ENCODE data around the gene RBM33. TPM values are rescaled to one million over a fixed set of nuclear protein-coding genes. Genes with fewer than 3 reads are reported as not detected.

Gene RBM33
- total and polyA plus RNA-seq, 2 of the 4 experiments (the other 2 are of a cell fraction) = 7.3 to 10.8 TPM

- Histone ChIP-seq H3K27ac (ENCODE audit: insufficient read depth, low read length) (no peak overlapping the region), H3K9me3 (ENCODE audit: control insufficient read depth, insufficient read depth, low read length) (no peaks in the 10 kb centered on the region), H3K18ac (ENCODE audit: low read depth, low read length) (no peak overlapping the region), H4K5ac (ENCODE audit: low read depth, low read length) (no peak overlapping the region), H2AK5ac (ENCODE audit: low read depth, low read length) (no peak overlapping the region), H3K9me1 (ENCODE audit: insufficient read depth, low read length) (peaks cover 9% of the 10 kb centered on the region; the same call in 1 of the 2 replicates), H3K4me2 (ENCODE audit: low read depth, low read length) (no peak overlapping the region), H2BK120ac (ENCODE audit: low read depth, low read length) (no peak overlapping the region), H3K14ac (replicated peaks; ENCODE audit: low read depth, low read length) (no peak overlapping the region), H4K8ac (ENCODE audit: low read depth in 2 of 2, low read length in 2 of 2) (no peak overlapping the region), H2AFZ (replicated peaks; ENCODE audit: low read length, poor library complexity) (no peak overlapping the region), H2BK20ac (ENCODE audit: low read depth, low read length) (no peak overlapping the region), H3K4me3 (ENCODE audit: insufficient read depth, low read depth, low read length) (no peak overlapping the region), H3K4ac (ENCODE audit: low read depth, low read length) (no peak overlapping the region), H4K91ac (ENCODE audit: insufficient read depth, low read depth, low read length) (no peak overlapping the region), H2BK5ac (ENCODE audit: low read depth, low read length, poor library complexity, severe bottlenecking) (no peak overlapping the region), H3K36me3 (ENCODE audit: control insufficient read depth, insufficient read depth, low read length) (peaks cover 20% of the 10 kb centered on the region), H3K27me3 (ENCODE audit: control insufficient read depth, insufficient read depth, low read length) (no peaks in the 10 kb centered on the region), H3K9ac (ENCODE audit: low read depth, low read length) (no peak overlapping the region), H3K79me1 (ENCODE audit: low read depth in 1 of 2, low read length in 2 of 2) (peaks cover 33 to 41% of the 10 kb centered on the region in 2 experiments), H2BK15ac (ENCODE audit: low read depth, low read length) (no peak overlapping the region), H3K23ac (ENCODE audit: low read depth, low read length) (no peak overlapping the region), H4K20me1 (ENCODE audit: insufficient read depth, low read length) (peaks cover 17% of the 10 kb centered on the region; the same call in 1 of the 2 replicates), H2AK9ac (replicated peaks; ENCODE audit: low read depth, low read length, poor library complexity) (no peak overlapping the region), H3K4me1 (ENCODE audit: control insufficient read depth, insufficient read depth, low read length) (no peaks in the 10 kb centered on the region), H3K56ac (ENCODE audit: extremely low read depth, insufficient read depth, low read length) (no peak overlapping the region)
- ChIA-PET CTCF (interaction anchor here (0.6 kb wide), 1 partner anchor 109 kb away, joined by 3 read pairs; no protein-coding TSS in a partner anchor), POLR2A (ENCODE audit: unreplicated experiment) (no interaction called here)
- DNase-seq (no peak), ATAC-seq (ENCODE audit: low read depth) (no peak)
- dilution Hi-C loops (cut with HindIII; ENCODE audit: low sequenced_read_pairs, unreplicated experiment) (no loop called here), intact Hi-C loops (cut with micrococcal nuclease) (no loop called here), in situ Hi-C loops (cut with MboI; ENCODE audit: low sequenced_read_pairs) (no loop called here)
- no peak for TF ChIP-seq MAZ (IDR thresholded peaks at IDR 0.05; ENCODE audit: borderline replicate concordance, low read depth, low read length)
- TF ChIP-seq FOS (IDR thresholded peaks at IDR 0.05; ENCODE audit: low read depth, low read length) = no peak
- TF ChIP-seq CHD1 (IDR thresholded peaks at IDR 0.05; ENCODE audit: low read depth, low read length) = no peak
- no peak for TF ChIP-seq ELK1 (IDR thresholded peaks at IDR 0.05; ENCODE audit: borderline replicate concordance, low read depth, low read length)
- TF ChIP-seq MAFK (IDR thresholded peaks at IDR 0.05; ENCODE audit: low read depth, low read length) = no peak
- TF ChIP-seq RAD21 (IDR thresholded peaks at IDR 0.05; ENCODE audit: low read length) = no peak
- no peak for TF ChIP-seq POLR2A (IDR thresholded peaks at IDR 0.05; ENCODE audit: low read depth, low read length)
- TF ChIP-seq BHLHE40 (IDR thresholded peaks at IDR 0.05; ENCODE audit: low read depth, low read length) = no peak
- no peak for TF ChIP-seq RCOR1 (IDR thresholded peaks at IDR 0.05; ENCODE audit: insufficient replicate concordance, low read length)
- no peak for TF ChIP-seq CTCF (conservative IDR thresholded peaks at IDR 0.05; ENCODE audit: low read depth, low read length)
- no peak for TF ChIP-seq NFE2L2 (IDR thresholded peaks at IDR 0.05; ENCODE audit: low read depth, low read length)
- TF ChIP-seq, protein P1, sequence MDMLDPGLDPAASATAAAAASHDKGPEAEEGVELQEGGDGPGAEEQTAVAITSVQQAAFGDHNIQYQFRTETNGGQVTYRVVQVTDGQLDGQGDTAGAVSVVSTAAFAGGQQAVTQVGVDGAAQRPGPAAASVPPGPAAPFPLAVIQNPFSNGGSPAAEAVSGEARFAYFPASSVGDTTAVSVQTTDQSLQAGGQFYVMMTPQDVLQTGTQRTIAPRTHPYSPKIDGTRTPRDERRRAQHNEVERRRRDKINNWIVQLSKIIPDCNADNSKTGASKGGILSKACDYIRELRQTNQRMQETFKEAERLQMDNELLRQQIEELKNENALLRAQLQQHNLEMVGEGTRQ (IDR thresholded peaks at IDR 0.05; ENCODE audit: low read depth, low read length) = no peak
- TF ChIP-seq CEBPB (IDR thresholded peaks at IDR 0.05; ENCODE audit: low read depth, low read length) = no peak
- TF ChIP-seq RFX5 (IDR thresholded peaks at IDR 0.05; ENCODE audit: low read depth, low read length) = no peak
- TF ChIP-seq MXI1 (IDR thresholded peaks at IDR 0.05; ENCODE audit: borderline replicate concordance, low read depth, low read length) = no peak
- no TSS peak for BruUV-seq (replicated peaks)
- 88% methylated on average over 3 of the region's 14 CpGs; no CpG with 5 or more reads in 1 of the 2 experiments for WGBS, 2 experiments (ENCODE audit: extremely low coverage in 2 of 2, insufficient read length in 1 of 2)
Observed at GRCh38 chr7:155733582-155734444, 89.4 kb downstream of the RBM33 start.
